Measurements from ENCODE around the gene ADARB2. TPM values are rescaled to one million over a fixed set of nuclear protein-coding genes. Genes with fewer than 3 reads are reported as not detected.

Gene ADARB2
- total RNA-seq, 4 donors from 2014 or later: 2.3 to 3.7 (median 2.6) TPM

GRCh38 chr10:1242975-1243374 is 494.4 kb downstream of the ADARB2 start:
- Histone ChIP-seq H3K4me3 (no peak overlapping the region), H3K4me1 (no peaks in the 10 kb centered on the region), H3K36me3 (no peaks in the 10 kb centered on the region), H3K27me3 (peaks cover 0 to 41% (median 4%) of the 10 kb centered on the region in 4 donors), H3K27ac (replicated peaks in 1 of 4) (no peak overlapping the region), H3K9me3 (no peaks in the 10 kb centered on the region)
- no peak for DNase-seq (ENCODE audit: extremely low spot score)
- WGBS: 80% methylated on average over 18 of the region's 18 CpGs
- intact Hi-C loops (cut with DNase I): no loop called here
- TF ChIP-seq EP300 (IDR thresholded peaks at IDR 0.05): no peak
- TF ChIP-seq, protein P1, sequence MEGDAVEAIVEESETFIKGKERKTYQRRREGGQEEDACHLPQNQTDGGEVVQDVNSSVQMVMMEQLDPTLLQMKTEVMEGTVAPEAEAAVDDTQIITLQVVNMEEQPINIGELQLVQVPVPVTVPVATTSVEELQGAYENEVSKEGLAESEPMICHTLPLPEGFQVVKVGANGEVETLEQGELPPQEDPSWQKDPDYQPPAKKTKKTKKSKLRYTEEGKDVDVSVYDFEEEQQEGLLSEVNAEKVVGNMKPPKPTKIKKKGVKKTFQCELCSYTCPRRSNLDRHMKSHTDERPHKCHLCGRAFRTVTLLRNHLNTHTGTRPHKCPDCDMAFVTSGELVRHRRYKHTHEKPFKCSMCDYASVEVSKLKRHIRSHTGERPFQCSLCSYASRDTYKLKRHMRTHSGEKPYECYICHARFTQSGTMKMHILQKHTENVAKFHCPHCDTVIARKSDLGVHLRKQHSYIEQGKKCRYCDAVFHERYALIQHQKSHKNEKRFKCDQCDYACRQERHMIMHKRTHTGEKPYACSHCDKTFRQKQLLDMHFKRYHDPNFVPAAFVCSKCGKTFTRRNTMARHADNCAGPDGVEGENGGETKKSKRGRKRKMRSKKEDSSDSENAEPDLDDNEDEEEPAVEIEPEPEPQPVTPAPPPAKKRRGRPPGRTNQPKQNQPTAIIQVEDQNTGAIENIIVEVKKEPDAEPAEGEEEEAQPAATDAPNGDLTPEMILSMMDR (IDR thresholded peaks at IDR 0.05): no peak
- no peak for TF ChIP-seq POLR2A (IDR thresholded peaks at IDR 0.05; ENCODE audit: low read depth)
- no peak for TF ChIP-seq POLR2AphosphoS5 (IDR thresholded peaks at IDR 0.05)

DNA sequence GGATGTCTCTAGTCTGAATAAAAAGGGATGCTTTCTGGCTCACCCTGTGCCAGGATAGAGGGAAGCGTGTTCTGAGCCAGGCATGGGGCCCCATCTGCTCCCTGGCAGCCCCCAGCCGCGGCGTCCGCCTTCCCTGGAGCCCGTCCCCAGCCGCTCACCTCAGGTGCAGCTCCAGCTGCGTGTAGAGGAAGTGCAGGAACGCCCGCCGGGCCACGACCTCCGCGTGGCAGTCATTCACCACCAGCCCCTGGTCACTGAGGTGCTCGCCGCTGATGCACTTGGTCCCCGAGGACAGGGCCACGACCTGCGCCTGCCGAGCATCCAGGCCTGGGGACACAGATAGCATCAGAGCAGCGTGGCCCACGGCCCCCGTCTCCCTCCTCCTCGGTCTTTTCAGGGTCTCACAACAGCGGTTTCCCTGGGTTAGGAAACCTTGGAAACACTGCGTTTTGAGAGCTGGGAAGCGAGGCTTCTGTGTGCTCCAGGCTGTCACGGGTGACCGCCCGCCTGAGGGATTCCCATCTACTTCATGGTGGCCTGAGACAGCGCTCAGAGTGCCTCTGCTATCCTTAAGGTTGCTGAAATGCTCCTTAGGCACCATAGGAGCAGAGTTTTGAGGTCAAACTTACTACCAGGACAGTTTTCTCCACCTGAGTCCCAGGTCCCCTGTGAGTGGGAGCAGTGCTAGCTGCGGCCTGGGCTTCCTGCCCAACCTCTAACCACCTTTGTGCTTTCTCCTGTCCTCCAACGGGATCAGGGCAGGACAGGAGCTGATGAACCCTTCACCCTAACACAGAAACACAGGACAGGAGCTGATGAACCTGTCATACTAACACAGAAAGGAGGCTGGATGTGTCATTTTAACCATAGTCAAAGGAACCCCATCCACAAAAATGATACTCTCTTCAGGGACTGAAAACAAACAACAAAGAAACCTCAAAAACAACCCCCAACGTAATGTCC is 495.1 kb downstream of the ADARB2 start:
- Histone ChIP-seq H3K27me3 (peaks cover 0 to 34% (median 4%) of the 10 kb centered on the region in 4 donors), H3K27ac (replicated peaks in 1 of 4) (no peak overlapping the region), H3K9me3 (no peaks in the 10 kb centered on the region), H3K36me3 (no peaks in the 10 kb centered on the region), H3K4me3 (no peak overlapping the region), H3K4me1 (no peaks in the 10 kb centered on the region)
- intact Hi-C loops (cut with DNase I): no loop called here
- 92% methylated on average over 31 of the region's 34 CpGs for WGBS
- no peak for DNase-seq (ENCODE audit: extremely low spot score)
- TF ChIP-seq, protein P1 (IDR thresholded peaks at IDR 0.05): no peak
- TF ChIP-seq EP300 (IDR thresholded peaks at IDR 0.05): no peak
- no peak for TF ChIP-seq POLR2A (IDR thresholded peaks at IDR 0.05; ENCODE audit: low read depth)
- no peak for TF ChIP-seq POLR2AphosphoS5 (IDR thresholded peaks at IDR 0.05)

GRCh38 chr10:1241322-1241890 is 495.9 kb downstream of the ADARB2 start:
- TF ChIP-seq, protein P1 (IDR thresholded peaks at IDR 0.05): no peak
- no peak for TF ChIP-seq POLR2AphosphoS5 (IDR thresholded peaks at IDR 0.05)
- TF ChIP-seq POLR2A (IDR thresholded peaks at IDR 0.05; ENCODE audit: low read depth): no peak
- TF ChIP-seq EP300 (IDR thresholded peaks at IDR 0.05): no peak
- H3K9me3 ChIP-seq: no peaks in the 10 kb centered on the region
- WGBS: 92% methylated on average over 16 of the region's 16 CpGs
- no peaks in the 10 kb centered on the region for H3K36me3 ChIP-seq
- DNase-seq (ENCODE audit: extremely low spot score): no peak
- intact Hi-C loops (cut with DNase I): no loop called here
- peaks cover 0 to 34% (median 4%) of the 10 kb centered on the region in 4 donors for H3K27me3 ChIP-seq
- no peak overlapping the region for H3K4me3 ChIP-seq
- no peak overlapping the region for H3K27ac ChIP-seq (replicated peaks in 1 of 4)
- H3K4me1 ChIP-seq: no peaks in the 10 kb centered on the region

DNA sequence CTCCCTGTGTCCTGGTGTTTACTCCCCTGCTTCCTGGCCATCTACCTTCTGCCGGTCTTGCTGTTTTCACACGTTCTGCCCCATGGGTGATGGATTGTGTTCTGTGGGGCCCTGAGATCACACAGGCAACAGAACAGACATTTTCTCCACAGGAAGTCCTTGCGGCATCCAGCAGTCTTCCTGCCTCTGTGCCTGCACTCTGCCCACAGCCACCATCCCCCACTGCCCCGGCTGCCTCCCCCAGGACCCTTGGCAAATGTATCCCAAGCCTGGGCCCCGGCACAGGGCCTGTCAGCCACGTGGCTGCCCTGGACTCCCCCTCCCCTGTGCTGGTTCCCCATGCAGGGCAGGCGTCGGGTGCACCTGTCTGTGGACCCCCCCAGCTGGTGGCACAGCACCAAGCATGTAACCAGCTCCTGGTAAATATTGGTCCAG is 497.0 kb downstream of the ADARB2 start:
- 28% methylated on average over 6 of the region's 8 CpGs for WGBS
- intact Hi-C loops (cut with DNase I): no loop called here
- Histone ChIP-seq H3K27me3 (peaks cover 0 to 34% (median 4%) of the 10 kb centered on the region in 4 donors), H3K9me3 (no peaks in the 10 kb centered on the region), H3K4me1 (no peaks in the 10 kb centered on the region), H3K36me3 (no peaks in the 10 kb centered on the region), H3K4me3 (no peak overlapping the region), H3K27ac (replicated peaks in 1 of 4) (no peak overlapping the region)
- DNase-seq (ENCODE audit: extremely low spot score): no peak
- TF ChIP-seq, protein P1 (IDR thresholded peaks at IDR 0.05): no peak
- no peak for TF ChIP-seq POLR2A (IDR thresholded peaks at IDR 0.05; ENCODE audit: low read depth)
- TF ChIP-seq EP300 (IDR thresholded peaks at IDR 0.05): no peak
- TF ChIP-seq POLR2AphosphoS5 (IDR thresholded peaks at IDR 0.05): no peak

Data from esophagus muscularis mucosa (tissue), 4 donors.